ENCODE results near the gene SLC7A5. TPM values are rescaled to one million over a fixed set of nuclear protein-coding genes. Genes with fewer than 3 reads are reported as not detected.
"Not testable (repeated sequence)": the region's sequence is repeated elsewhere in the genome, so short reads cannot be mapped to it uniquely, and the experiment has no call there.

SLC7A5 gene
- total RNA-seq, 1 donor from 2014 or later: 22.8 TPM

DNA sequence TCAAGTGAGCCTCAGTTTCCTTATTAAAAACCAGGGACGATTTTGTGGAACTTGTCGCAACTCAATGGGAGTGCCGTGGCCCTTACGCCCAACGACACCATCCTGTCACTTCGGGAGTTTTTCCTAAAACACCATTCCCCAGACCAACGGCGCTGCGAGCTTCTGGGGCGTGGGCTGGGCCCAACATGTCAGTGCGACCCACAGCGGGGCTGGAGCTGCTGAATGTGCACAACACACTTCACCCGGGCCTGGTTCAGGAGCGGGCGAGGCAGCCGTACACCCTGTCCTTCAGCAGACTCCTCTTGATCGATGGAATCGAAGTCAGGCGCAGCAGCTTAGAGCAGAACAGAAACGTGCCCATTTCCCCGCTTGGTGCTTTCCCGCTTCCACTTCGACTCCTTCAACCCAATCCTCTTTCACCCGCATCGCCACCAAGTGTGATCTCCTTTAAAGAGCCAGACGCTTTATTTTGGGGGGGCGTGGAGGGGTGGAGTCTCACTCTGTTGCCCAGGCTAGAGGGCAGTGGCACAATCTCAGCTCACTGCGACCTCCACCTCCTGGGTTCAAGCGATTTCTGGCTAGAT lies 13.2 kb upstream of the SLC7A5 start:
- no peak for DNase-seq (ENCODE audit: extremely low spot score in 2 of 2)
- TF ChIP-seq POLR2A (IDR thresholded peaks at IDR 0.05): no peak
- TF ChIP-seq, protein P1, sequence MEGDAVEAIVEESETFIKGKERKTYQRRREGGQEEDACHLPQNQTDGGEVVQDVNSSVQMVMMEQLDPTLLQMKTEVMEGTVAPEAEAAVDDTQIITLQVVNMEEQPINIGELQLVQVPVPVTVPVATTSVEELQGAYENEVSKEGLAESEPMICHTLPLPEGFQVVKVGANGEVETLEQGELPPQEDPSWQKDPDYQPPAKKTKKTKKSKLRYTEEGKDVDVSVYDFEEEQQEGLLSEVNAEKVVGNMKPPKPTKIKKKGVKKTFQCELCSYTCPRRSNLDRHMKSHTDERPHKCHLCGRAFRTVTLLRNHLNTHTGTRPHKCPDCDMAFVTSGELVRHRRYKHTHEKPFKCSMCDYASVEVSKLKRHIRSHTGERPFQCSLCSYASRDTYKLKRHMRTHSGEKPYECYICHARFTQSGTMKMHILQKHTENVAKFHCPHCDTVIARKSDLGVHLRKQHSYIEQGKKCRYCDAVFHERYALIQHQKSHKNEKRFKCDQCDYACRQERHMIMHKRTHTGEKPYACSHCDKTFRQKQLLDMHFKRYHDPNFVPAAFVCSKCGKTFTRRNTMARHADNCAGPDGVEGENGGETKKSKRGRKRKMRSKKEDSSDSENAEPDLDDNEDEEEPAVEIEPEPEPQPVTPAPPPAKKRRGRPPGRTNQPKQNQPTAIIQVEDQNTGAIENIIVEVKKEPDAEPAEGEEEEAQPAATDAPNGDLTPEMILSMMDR (IDR thresholded peaks at IDR 0.05): no peak
- no peak for TF ChIP-seq POLR2AphosphoS5 (IDR thresholded peaks at IDR 0.05; ENCODE audit: insufficient read depth in 1 of 2, low read depth in 1 of 2)
- intact Hi-C loops (cut with DNase I): no loop called here
- Histone ChIP-seq H3K27ac (no peak overlapping the region), H3K9me3 (no peaks in the 10 kb centered on the region), H3K4me1 (no peaks in the 10 kb centered on the region), H3K36me3 (no peaks in the 10 kb centered on the region), H3K4me3 (no peak overlapping the region), H3K27me3 (no peaks in the 10 kb centered on the region)

DNA sequence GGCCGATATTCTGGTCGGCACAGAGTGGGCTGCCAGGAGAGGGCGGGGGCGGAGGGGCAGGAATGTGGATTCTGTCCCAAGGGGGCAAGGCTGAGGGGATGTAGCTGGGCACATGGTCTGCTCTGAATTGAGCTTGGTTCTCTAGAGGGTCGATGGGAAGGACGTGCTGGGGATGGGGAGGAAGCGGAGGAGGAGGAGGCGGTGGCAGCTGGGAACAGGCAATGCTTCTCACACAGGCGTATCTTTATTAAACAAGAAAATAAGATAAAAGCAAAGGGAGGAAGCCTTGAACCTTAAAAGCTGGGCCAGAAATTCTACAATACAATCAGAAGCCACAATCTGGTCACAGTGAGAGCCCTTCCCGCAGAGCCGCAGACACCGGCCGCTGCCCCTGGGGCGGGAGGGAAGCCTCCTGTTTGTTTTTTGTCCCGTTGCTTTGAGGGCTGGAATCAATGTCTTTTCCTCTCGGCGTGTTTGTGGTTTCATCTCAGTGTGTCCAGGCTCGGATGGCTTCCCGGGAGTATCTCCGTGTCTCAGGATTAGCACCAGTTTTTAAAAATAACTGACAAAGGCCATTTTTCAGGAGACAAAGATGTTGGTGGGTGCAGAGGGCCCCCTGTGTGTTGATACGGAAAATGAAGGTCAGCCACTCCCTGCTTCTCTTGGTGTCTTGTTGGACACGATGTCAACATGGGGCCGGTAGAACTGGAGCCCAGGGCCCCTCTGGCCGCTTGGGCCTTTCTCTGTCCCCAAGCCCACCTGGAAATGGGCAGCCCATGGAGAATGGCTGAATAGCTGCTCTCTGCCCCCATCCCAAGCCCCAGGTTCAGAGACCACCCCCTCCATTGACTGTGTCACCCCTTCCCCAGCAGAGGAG lies 12.3 kb upstream of the SLC7A5 start:
- intact Hi-C loops (cut with DNase I): no loop called here
- Histone ChIP-seq H3K4me3 (no peak overlapping the region), H3K27ac (no peak overlapping the region), H3K27me3 (no peaks in the 10 kb centered on the region), H3K4me1 (no peaks in the 10 kb centered on the region), H3K36me3 (no peaks in the 10 kb centered on the region), H3K9me3 (no peaks in the 10 kb centered on the region)
- TF ChIP-seq POLR2A (IDR thresholded peaks at IDR 0.05) (no peak), POLR2AphosphoS5 (IDR thresholded peaks at IDR 0.05; ENCODE audit: insufficient read depth in 1 of 2, low read depth in 1 of 2) (no peak)
- TF ChIP-seq, protein P1 (IDR thresholded peaks at IDR 0.05): no peak
- DNase-seq (ENCODE audit: extremely low spot score in 2 of 2): no peak

DNA sequence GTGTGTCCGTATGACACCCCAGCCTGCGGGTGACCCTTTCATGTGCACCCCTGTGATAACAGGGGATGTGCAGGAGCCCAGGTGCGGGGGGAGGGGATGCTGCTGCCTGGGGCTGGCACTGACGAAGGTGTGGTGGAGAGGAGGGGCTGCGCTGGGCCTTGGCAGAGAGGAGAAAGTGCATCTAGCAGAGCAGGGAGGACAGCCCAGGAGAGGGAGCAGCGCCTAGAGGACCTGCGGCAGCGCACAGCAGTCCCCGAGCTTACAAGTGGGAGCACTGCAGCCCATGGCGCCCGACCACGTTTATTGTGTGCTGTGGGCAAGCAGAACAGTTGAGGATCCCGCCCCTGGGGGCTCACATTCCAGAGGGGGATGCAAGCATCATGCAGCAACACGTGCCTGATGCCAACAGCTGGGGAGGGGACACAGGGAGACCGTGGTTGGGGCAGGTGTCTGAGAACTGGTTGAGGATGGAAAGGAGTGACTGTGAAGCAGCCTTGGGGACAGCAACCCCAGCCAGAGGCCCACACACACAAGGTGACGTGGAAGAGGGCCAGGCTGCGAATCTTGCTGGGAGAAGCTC lies 10.9 kb upstream of the SLC7A5 start:
- Histone ChIP-seq H3K9me3 (no peaks in the 10 kb centered on the region), H3K4me1 (no peaks in the 10 kb centered on the region), H3K27me3 (no peaks in the 10 kb centered on the region), H3K36me3 (no peaks in the 10 kb centered on the region), H3K27ac (no peak overlapping the region), H3K4me3 (no peak overlapping the region)
- TF ChIP-seq POLR2A (IDR thresholded peaks at IDR 0.05) (no peak), POLR2AphosphoS5 (IDR thresholded peaks at IDR 0.05; ENCODE audit: insufficient read depth in 1 of 2, low read depth in 1 of 2) (no peak)
- TF ChIP-seq, protein P1 (IDR thresholded peaks at IDR 0.05): no peak
- no peak for DNase-seq (ENCODE audit: extremely low spot score in 2 of 2)
- intact Hi-C loops (cut with DNase I): no loop called here

DNA sequence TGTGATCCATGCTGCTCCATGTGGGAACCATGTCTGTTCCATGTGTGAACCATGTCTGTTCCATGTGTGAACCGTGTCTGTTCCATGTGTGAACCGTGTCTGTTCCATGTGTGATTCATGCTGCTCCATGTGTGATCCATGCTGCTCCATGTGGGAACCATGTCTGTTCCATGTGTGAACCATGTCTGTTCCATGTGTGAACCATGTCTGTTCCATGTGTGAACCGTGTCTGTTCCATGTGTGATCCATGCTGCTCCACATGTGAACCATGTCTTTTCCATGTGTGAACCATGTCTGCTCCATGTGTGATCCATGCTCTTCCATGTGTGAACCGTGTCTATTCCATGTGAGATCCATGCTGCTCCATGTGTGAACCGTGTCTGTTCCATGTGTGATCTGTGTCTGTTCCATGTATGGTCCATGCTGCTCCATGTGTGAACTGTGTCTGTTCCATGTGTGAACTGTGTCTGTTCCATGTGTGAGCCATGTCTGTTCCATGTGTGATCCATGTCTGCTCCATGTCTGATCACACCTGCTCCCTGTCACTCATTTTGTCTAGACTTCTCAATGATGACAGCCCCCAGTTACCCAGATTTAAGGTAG lies 10.2 kb upstream of the SLC7A5 start:
- intact Hi-C loops (cut with DNase I); H3K4me1 ChIP-seq; H3K27me3 ChIP-seq; H3K27ac ChIP-seq; H3K4me3 ChIP-seq; H3K36me3 ChIP-seq; DNase-seq (ENCODE audit: extremely low spot score in 2 of 2); H3K9me3 ChIP-seq: not testable (repeated sequence)

DNA sequence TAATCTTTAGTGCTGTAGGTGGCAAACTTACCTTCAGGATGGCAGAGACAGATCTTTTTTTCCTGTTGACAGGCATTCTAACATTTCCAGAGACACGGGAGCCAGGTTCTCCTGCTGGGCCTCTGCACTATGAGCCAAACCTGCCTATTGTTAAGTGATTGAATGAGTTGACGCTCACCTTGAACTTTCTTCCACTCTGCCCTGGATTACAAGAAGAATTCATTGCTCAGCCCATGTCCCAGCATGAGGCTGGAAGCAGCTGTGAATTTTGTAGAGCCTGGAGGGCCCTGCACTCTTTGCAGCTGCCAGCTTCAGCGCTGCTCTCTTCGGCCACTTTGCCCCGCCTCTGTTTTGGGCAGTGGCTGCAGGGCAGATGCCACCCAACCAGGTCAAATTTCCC lies 9.4 kb upstream of the SLC7A5 start:
- Histone ChIP-seq H3K36me3 (no peaks in the 10 kb centered on the region), H3K4me3 (no peak overlapping the region), H3K9me3 (no peaks in the 10 kb centered on the region), H3K4me1 (no peaks in the 10 kb centered on the region), H3K27me3 (no peaks in the 10 kb centered on the region), H3K27ac (no peak overlapping the region)
- intact Hi-C loops (cut with DNase I): no loop called here
- no peak for DNase-seq (ENCODE audit: extremely low spot score in 2 of 2)
- TF ChIP-seq POLR2A (IDR thresholded peaks at IDR 0.05): no peak
- no peak for TF ChIP-seq POLR2AphosphoS5 (IDR thresholded peaks at IDR 0.05; ENCODE audit: insufficient read depth in 1 of 2, low read depth in 1 of 2)
- TF ChIP-seq, protein P1 (IDR thresholded peaks at IDR 0.05): no peak
